K562 (cell line): Measurements from ENCODE around the gene ARHGDIB. TPM values are rescaled to one million over a fixed set of nuclear protein-coding genes. Genes with fewer than 3 reads are reported as not detected.

Source experiments
- ATAC-seq: fragments of 200-7000 bp; cut with Tn5 transposase; 3 replicates; pipeline ENCODE4 v1.9.1; 2020; ENCODE audit warnings: moderate library complexity
- BruUV-seq: library from RNA; stranded (reverse); fragments of 400-500 nt; replicated peaks from 2 replicates; lab custom pipeline; 2021; lab: Mats Ljungman, UMichigan
- CTCF ChIA-PET: fragments of 300-600 bp; formaldehyde crosslinking; extraction: SDS; loops from one replicate; lab custom pipeline; 2021; ENCODE audit warnings: low intra/inter-chr PET ratio; lab: Yijun Ruan, JAX
- POLR2A ChIA-PET: fragments of 300-600, 350-650 bp; sonication (Branson Sonifier 250); formaldehyde crosslinking; extraction: SDS; loops from one replicate; lab custom pipeline; 2021; ENCODE audit warnings: antibody characterized with exemption, inconsistent platforms; lab: Yijun Ruan, JAX
- DNase-seq, 4 experiments: peaks; one replicate each; pipeline versions ENCODE4 v3.0.0 to v3.0.0-alpha.2; 2011 to 2018; ENCODE audit warnings: low spot score in 3 of 4, mixed read lengths in 3 of 4; ENCODE audit errors: extremely low read depth in 1 of 4
- FAIRE-seq: peaks from 2 replicates; lab custom pipeline; 2011; peaks lifted over from hg19 to GRCh38; lab: Jason Lieb, UNC
- H2AFZ ChIP-seq: 2 replicates; pipeline ENCODE4 v1.6.0; 2011; ENCODE audit warnings: low read depth, low read length, control low read depth, inconsistent platforms
- H3K27ac ChIP-seq: fragments of 200-600 bp; 3 replicates; pipeline ENCODE4 v1.8.0; 2011; ENCODE audit warnings: low read depth, mild to moderate bottlenecking, control low read depth, inconsistent platforms, low read length, moderate library complexity, mixed read lengths; ENCODE audit errors: extremely low read depth
- H3K27me3 ChIP-seq, 2 experiments: fragments of 300-600 bp in 1 of 2; 2 replicates in 1 of 2; 3 replicates in 1 of 2; pipeline versions ENCODE4 v1.6.0 to v1.8.0; 2011; ENCODE audit warnings: inconsistent platforms in 2 of 2, low read length in 2 of 2, mild to moderate bottlenecking in 1 of 2, mixed read lengths in 1 of 2, moderate library complexity in 1 of 2; ENCODE audit not compliant: control insufficient read depth in 2 of 2, insufficient read depth in 2 of 2
- H3K36me3 ChIP-seq: fragments of 300-600 bp; 3 replicates; pipeline ENCODE4 v1.8.0; 2011; ENCODE audit warnings: mild to moderate bottlenecking, low read length, inconsistent platforms; ENCODE audit not compliant: control insufficient read depth, insufficient read depth
- H3K4me1 ChIP-seq, 2 experiments: fragments of 200-600 bp in 1 of 2; replicated peaks in 1 of 2; 2 replicates in 1 of 2; 3 replicates in 1 of 2; pipeline versions ENCODE4 v1.5.1 to v1.8.0; 2011; ENCODE audit warnings: inconsistent platforms in 2 of 2, low read length in 2 of 2, mild to moderate bottlenecking in 1 of 2, mixed read lengths in 1 of 2, moderate library complexity in 1 of 2; ENCODE audit not compliant: control insufficient read depth in 2 of 2, insufficient read depth in 2 of 2
- H3K4me2 ChIP-seq: 2 replicates; pipeline ENCODE4 v1.6.1; 2011; ENCODE audit warnings: low read length, control low read depth, inconsistent platforms, mixed read lengths; ENCODE audit not compliant: insufficient read depth
- H3K4me3 ChIP-seq: fragments of 200-600 bp; sonication (generic), shearing (Covaris generic); 2 replicates; pipeline ENCODE4 v1.5.1; 2016; ENCODE audit warnings: control low read depth, inconsistent platforms
- H3K79me2 ChIP-seq: fragments of 200-600 bp; 3 replicates; pipeline ENCODE4 v1.8.0; 2011; ENCODE audit warnings: low read length, inconsistent platforms; ENCODE audit not compliant: control insufficient read depth, insufficient read depth
- H3K9ac ChIP-seq, 2 experiments: 2 replicates each; pipeline versions ENCODE4 v1.6.0 to v1.6.1; 2011; ENCODE audit warnings: low read depth in 2 of 2, low read length in 2 of 2, control low read depth in 1 of 2, inconsistent platforms in 1 of 2, mild to moderate bottlenecking in 1 of 2, mixed read lengths in 1 of 2; ENCODE audit not compliant: insufficient read depth in 1 of 2
- H3K9me1 ChIP-seq: one replicate; pipeline ENCODE4 v1.6.0; 2011; ENCODE audit warnings: inconsistent platforms, mild to moderate bottlenecking, low read length, moderate library complexity; ENCODE audit not compliant: control insufficient read depth, insufficient read depth
- H3K9me3 ChIP-seq: replicated peaks from 2 replicates; pipeline ENCODE4 v1.5.1; 2011; ENCODE audit warnings: low read depth, low read length, inconsistent platforms; ENCODE audit not compliant: control insufficient read depth, insufficient read depth
- H4K20me1 ChIP-seq: replicated peaks from 2 replicates; pipeline ENCODE4 v1.6.1; 2011; ENCODE audit warnings: low read length, inconsistent platforms, mixed read lengths; ENCODE audit not compliant: control insufficient read depth, insufficient read depth
- CBX3 ChIP-seq, 2 experiments: IDR thresholded peaks; 1 replicate in 1 of 2; 2 replicates in 1 of 2; pipeline ENCODE4 v1.6.1; 2012; ENCODE audit warnings: inconsistent platforms in 2 of 2, low read length in 2 of 2, borderline replicate concordance in 1 of 2, control low read depth in 1 of 2
- CHAMP1 ChIP-seq: fragments of 450-650 bp; IDR thresholded peaks from 2 replicates; pipeline ENCODE4 v1.6.1; 2016; ENCODE audit warnings: mild to moderate bottlenecking
- GABPA ChIP-seq: fragments of 200-800 bp; sonication (Bioruptor generic); conservative IDR thresholded peaks from 2 replicates; pipeline ENCODE4 v1.6.1; 2016; ENCODE audit warnings: low read depth, missing genetic modification characterization, missing compliant biosample characterization
- HOXB6 ChIP-seq: fragments of 250-450 bp; sonication (Bioruptor Pico); IDR thresholded peaks from 2 replicates; pipeline ENCODE4 v1.5.1; 2022; ENCODE audit warnings: mild to moderate bottlenecking, borderline replicate concordance
- KDM5B ChIP-seq: fragments of 200-600 bp; sonication (generic); IDR thresholded peaks from 2 replicates; pipeline ENCODE4 v1.6.1; 2012; ENCODE audit warnings: low read depth, mild to moderate bottlenecking, moderate library complexity, low read length, control low read depth, inconsistent platforms; ENCODE audit not compliant: insufficient replicate concordance
- MTA3 ChIP-seq: fragments of 450-650 bp; formaldehyde crosslinking; IDR thresholded peaks from 2 replicates; pipeline ENCODE4 v1.6.1; 2017; ENCODE audit warnings: mild to moderate bottlenecking, borderline replicate concordance
- NFE2L1 ChIP-seq: fragments of 450-650 bp; IDR thresholded peaks from 2 replicates; pipeline ENCODE4 v1.6.1; 2016; ENCODE audit warnings: missing genetic modification characterization, low read depth, mild to moderate bottlenecking, missing compliant biosample characterization, moderate library complexity, borderline replicate concordance
- SREBF1 ChIP-seq: fragments of 150-350 bp; IDR thresholded peaks from 2 replicates; pipeline ENCODE4 v1.6.1; 2014; ENCODE audit warnings: antibody characterized with exemption, low read depth, low read length, borderline replicate concordance
- TSC22D4 ChIP-seq: fragments of 450-650 bp; IDR thresholded peaks from 2 replicates; pipeline ENCODE4 v1.6.1; 2016; ENCODE audit warnings: missing genetic modification characterization, missing biosample characterization, control low read depth
- ZSCAN29 ChIP-seq: fragments of 450-650 bp; IDR thresholded peaks from 2 replicates; pipeline ENCODE4 v1.6.1; 2017
- WGBS: fragments of 100-300 bp; shearing (Covaris generic); methylation state at CpG from one replicate; pipeline ENCODE4 v1.1.6; 2016; ENCODE audit warnings: low coverage, mixed read lengths; ENCODE audit not compliant: insufficient coverage; ENCODE audit errors: missing lambda C conversion rate; 5-methylcytosine and 5-hydroxymethylcytosine counted together
- in situ Hi-C: fragments of 300-500 bp; cut with MboI; formaldehyde crosslinking; loops from 4 replicates; pipeline ENCODE4 v1.15.0; 2018; ENCODE audit warnings: inconsistent platforms, mixed read lengths
- intact Hi-C: fragments of 100-400 bp; cut with micrococcal nuclease; formaldehyde crosslinking; loops from 2 replicates; pipeline ENCODE4 v1.14.2; 2022
- polyA plus RNA-seq, 8 experiments: library from polyadenylated mRNA; depleted of rRNA in 4 of 8; stranded (reverse) in 5 of 8; unstranded in 3 of 8; fragments of >200 nt; fragmentation: Nextera tagmentation in 2 of 8; fragmentation: Illumina TruSeq in 1 of 8; extraction: Ambion mirVana in 2 of 8; extraction: Trizol in 1 of 8; gene quantifications; 2 replicates each; pipeline versions ENCODE4 v1.2.1 to v1.2.3, GENCODE V29; 2011 to 2014; ENCODE audit warnings: inconsistent platforms in 1 of 8, missing spikeins in 1 of 8
- total RNA-seq, 7 experiments: library from RNA; depleted of rRNA in 6 of 7; stranded (reverse); fragments of >200 nt in 6 of 7; fragmentation: Illumina TruSeq in 2 of 7; extraction: Trizol in 2 of 7; gene quantifications; 2 replicates each; pipeline versions ENCODE4 v1.2.1 to v1.2.3, GENCODE V29; 2011 to 2021; ENCODE audit warnings: low replicate concordance in 1 of 7
- TF ChIP-seq, protein P1 (sequence below): fragments of 200-800 bp; sonication (Bioruptor generic); IDR thresholded peaks from 2 replicates; pipeline ENCODE4 v1.6.1; 2017; ENCODE audit warnings: missing genetic modification characterization, missing compliant biosample characterization

Gene ARHGDIB
- total and polyA plus RNA-seq, 9 of the 15 experiments (the other 6 are each of a cell fraction or from before 2014, with no cell fraction given) = 9.5 to 204 (median 116) TPM

DNA sequence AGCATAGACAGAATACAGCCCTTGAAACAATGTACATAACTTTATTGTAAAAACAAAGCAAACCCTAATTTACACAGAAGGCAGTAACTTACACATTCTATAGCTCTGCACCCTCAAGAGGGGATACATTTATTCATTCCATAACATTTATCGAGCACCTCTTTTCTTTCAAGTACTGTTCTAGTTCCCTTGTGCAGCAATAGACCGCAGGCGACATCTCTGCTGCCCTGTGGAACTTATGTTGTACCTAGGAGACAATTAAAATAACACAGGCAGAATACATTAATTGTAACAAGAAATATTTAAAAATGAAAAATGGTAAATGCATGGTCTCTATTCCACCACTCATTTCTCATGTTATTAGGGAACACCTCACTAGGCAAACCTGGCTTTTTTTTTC is 1.4 kb upstream of the ARHGDIB start:
- in situ Hi-C loops (loop anchor here (25.0 kb wide), 1 partner anchor 750 kb away; no protein-coding TSS in a partner anchor), intact Hi-C loops (no loop called here)
- Histone ChIP-seq H3K9ac (0 out of 4 replicates have a peak overlapping the region, but pooled peaks of 1 of the 2 experiments have one; percentile 65), H3K9me3 (no peaks in the 10 kb centered on the region), H3K9me1 (no peaks in the 10 kb centered on the region), H3K79me2 (no peaks in the 10 kb centered on the region), H3K27me3 (no peaks in the 10 kb centered on the region), H2AFZ (peak overlapping the region; percentile 88), H3K4me2 (no peak overlapping the region), H3K4me3 (no peak overlapping the region), H3K27ac (peak overlapping the region; percentile 86; the same call in 1 of the 3 replicates), H4K20me1 (no peaks in the 10 kb centered on the region), H3K36me3 (no peaks in the 10 kb centered on the region), H3K4me1 (no peaks in the 10 kb centered on the region; a peak in 2 of 5 replicates)
- FAIRE-seq = no peak
- WGBS = 46% methylated on average over 3 of the region's 3 CpGs
- ChIA-PET POLR2A (no interaction called here), CTCF (no interaction called here)
- TF ChIP-seq ZSCAN29 = no peak
- no TSS peak for BruUV-seq
- no peak for ATAC-seq
- DNase-seq = no peak

- no peaks in the 10 kb centered on the region for H3K9me1 ChIP-seq
- in situ Hi-C loops = loop anchor here (25.0 kb wide), 1 partner anchor 750 kb away; no protein-coding TSS in a partner anchor
- H2AFZ ChIP-seq = peak overlapping the region; percentile 88
- 24% methylated on average over 3 of the region's 3 CpGs for WGBS
- no peaks in the 10 kb centered on the region for H4K20me1 ChIP-seq
- H3K4me3 ChIP-seq = no peak overlapping the region
- peak overlapping the region; percentile 86; the same call in 1 of the 2 replicates for H3K4me2 ChIP-seq
- DNase-seq (no peak), ATAC-seq (no peak), FAIRE-seq (no peak)
- H3K79me2 ChIP-seq = no peaks in the 10 kb centered on the region
- intact Hi-C loops = no loop called here
- ChIA-PET CTCF (no interaction called here), POLR2A (no interaction called here)
- peak overlapping the region in 1 of 2 experiments; percentile 65; a peak in 1 of 4 replicates for H3K9ac ChIP-seq
- H3K4me1 ChIP-seq = no peaks in the 10 kb centered on the region; a peak in 2 of 5 replicates
- H3K27me3 ChIP-seq = no peaks in the 10 kb centered on the region
- no TSS peak for BruUV-seq
- TF ChIP-seq SREBF1 = no peak
- no peak for TF ChIP-seq MTA3
- TF ChIP-seq, protein P1, sequence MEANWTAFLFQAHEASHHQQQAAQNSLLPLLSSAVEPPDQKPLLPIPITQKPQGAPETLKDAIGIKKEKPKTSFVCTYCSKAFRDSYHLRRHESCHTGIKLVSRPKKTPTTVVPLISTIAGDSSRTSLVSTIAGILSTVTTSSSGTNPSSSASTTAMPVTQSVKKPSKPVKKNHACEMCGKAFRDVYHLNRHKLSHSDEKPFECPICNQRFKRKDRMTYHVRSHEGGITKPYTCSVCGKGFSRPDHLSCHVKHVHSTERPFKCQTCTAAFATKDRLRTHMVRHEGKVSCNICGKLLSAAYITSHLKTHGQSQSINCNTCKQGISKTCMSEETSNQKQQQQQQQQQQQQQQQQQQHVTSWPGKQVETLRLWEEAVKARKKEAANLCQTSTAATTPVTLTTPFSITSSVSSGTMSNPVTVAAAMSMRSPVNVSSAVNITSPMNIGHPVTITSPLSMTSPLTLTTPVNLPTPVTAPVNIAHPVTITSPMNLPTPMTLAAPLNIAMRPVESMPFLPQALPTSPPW (CRISPR knock-in tag) = no peak
- TF ChIP-seq CBX3 (IDR thresholded peaks at IDR 0.05; ENCODE audit: borderline replicate concordance in 1 of 2, low read length in 2 of 2) = no peak
- no peak for TF ChIP-seq HOXB6
- TF ChIP-seq GABPA (tag) = no peak
- TF ChIP-seq NFE2L1 (tag) = no peak
- TF ChIP-seq CHAMP1 = no peak
- TF ChIP-seq KDM5B = no peak
- no peak for TF ChIP-seq TSC22D4
- H3K36me3 ChIP-seq = no peaks in the 10 kb centered on the region
- no peaks in the 10 kb centered on the region for H3K9me3 ChIP-seq
- H3K27ac ChIP-seq = peak overlapping the region; percentile 86; the same call in 2 of the 3 replicates
Measured at GRCh38 chr12:14962153-14962539, 745 bp upstream of the ARHGDIB start.
